Suprapubic skin (tissue), 4 donors: ENCODE measurements around the gene XYLT2.

Source experiments
- CTCF ChIP-seq, 2 donors: fragments of 200-600 bp in 1 of 2; fragments of 450-650 bp in 1 of 2; sonication (generic) in 1 of 2; IDR thresholded peaks; one replicate each; pipeline ENCODE4 v1.5.1; 2016 to 2019; ENCODE audit warnings: antibody characterized with exemption in 2 of 2, mild to moderate bottlenecking in 1 of 2, moderate library complexity in 1 of 2
- EP300 ChIP-seq: sonication (generic); formaldehyde crosslinking; IDR thresholded peaks from one replicate; pipeline ENCODE4 v1.6.1; 2017; ENCODE audit warnings: antibody characterized with exemption
- POLR2A ChIP-seq, 2 donors: fragments of 450-650 bp; IDR thresholded peaks; one replicate each; pipeline ENCODE4 v1.6.1; 2017; ENCODE audit warnings: antibody characterized with exemption in 2 of 2, mild to moderate bottlenecking in 2 of 2, moderate library complexity in 2 of 2
- POLR2AphosphoS5 ChIP-seq, 3 donors: sonication (generic); formaldehyde crosslinking; IDR thresholded peaks; one replicate each; pipeline ENCODE4 v1.6.1; 2017; ENCODE audit warnings: antibody characterized with exemption in 3 of 3

DNA sequence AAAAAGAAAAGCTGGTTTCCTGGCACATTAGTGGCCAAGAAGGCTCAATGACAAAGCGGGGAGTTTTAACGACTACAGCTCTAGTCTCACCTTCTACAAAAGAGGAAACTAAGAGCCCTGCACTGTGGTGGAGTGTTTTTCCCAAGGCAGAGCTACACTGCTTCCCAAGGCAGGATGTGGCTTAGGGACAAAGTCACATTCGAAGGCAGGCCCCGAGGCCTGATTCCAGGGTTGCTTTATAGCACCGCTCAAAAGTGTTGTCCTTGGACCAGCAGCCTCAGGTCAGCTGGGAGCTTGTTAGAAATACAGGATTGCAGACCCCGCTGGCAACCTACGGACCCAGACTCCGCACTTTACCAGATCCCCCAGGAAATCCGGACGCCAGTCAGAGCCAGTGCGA lies 47.9 kb upstream of the XYLT2 start:
- TF ChIP-seq POLR2A (IDR thresholded peaks at IDR 0.05) (no peak), CTCF (IDR thresholded peaks at IDR 0.05) (no peak), POLR2AphosphoS5 (IDR thresholded peaks at IDR 0.05) (no peak), EP300 (no peak)
